GM18502 (cell line): ENCODE measurements around the gene IL17A.
"Not testable (repeated sequence)": the region's sequence is repeated elsewhere in the genome, so short reads cannot be mapped to it uniquely, and the experiment has no call there.

Source experiments
- ATAC-seq: cut with Tn5 transposase; IDR thresholded peaks from one replicate; pipeline ENCODE4 v1.9.1; 2021; ENCODE audit warnings: mild to moderate bottlenecking; ENCODE audit not compliant: unreplicated experiment, poor library complexity

The IL17A gene

DNA sequence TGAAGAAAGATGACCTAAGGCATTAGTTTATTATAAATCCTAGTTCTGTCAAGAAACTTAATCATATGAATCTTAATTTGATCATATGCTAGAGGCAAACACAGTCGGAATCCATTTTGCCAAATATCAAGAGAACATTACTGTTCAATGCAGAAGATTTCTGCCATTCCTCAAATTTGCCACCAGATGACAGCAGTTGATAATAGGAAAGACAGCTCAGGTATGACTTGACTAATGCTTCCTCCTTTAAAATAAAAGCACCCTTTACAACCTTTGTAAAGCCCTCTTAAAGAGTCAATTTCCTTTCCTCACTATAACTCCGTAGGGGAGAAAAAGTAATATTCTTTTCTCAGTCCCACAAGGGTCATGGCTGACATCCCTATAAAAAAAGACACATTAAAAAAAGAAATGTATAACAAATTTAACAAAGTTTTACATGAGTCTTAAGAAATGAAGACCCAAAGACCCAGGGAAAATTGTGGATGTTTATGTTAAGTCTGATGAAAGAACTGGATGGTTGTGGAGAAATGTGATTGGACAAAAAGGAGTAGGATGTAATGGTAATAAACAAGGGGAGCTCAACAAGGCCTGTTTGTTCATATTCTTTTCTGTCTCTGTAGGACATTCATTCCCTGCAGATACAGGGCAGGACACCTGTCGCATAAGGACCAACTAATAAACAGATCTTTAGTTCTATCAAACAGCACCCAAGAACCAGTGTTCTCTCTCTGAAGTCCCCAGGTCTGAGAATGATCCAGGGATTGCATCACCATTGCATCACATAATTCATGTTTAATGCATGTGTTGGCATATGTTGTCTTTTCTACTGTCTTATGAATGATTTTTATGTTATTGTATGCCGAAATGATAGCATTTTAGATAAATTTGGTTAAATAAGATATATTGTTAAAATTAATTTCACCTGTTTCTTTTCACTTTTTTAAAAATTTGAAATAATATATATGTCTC is 23.0 kb upstream of the IL17A start:
- ATAC-seq = peak; percentile 65

GRCh38 chr6:52164319-52165094 is 21.7 kb upstream of the IL17A start:
- ATAC-seq = no peak

DNA sequence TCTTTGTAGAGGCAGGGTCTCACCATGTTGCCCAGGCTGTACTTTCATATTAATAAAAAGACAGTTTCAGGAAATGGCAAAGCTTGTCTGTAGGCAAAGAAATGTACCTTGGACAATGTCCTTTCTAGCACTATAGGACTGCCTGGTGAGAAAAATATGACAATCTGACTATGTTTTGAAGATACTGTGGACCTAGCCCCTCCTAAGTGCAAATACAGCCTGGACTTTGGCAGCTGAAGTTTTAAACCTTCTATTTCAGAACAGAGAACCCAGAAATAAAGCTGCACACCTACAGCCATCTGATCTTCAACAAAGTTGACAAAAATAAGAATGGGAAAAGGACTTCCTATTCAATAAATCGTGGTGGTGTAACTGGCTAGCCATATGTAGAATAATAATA is 18.9 kb upstream of the IL17A start:
- no peak for ATAC-seq

- not testable (repeated sequence) for ATAC-seq
Measured at GRCh38 chr6:52168351-52168750, 17.8 kb upstream of the IL17A start.

GRCh38 chr6:52174118-52174517 is 12.1 kb upstream of the IL17A start:
- ATAC-seq = no peak

DNA sequence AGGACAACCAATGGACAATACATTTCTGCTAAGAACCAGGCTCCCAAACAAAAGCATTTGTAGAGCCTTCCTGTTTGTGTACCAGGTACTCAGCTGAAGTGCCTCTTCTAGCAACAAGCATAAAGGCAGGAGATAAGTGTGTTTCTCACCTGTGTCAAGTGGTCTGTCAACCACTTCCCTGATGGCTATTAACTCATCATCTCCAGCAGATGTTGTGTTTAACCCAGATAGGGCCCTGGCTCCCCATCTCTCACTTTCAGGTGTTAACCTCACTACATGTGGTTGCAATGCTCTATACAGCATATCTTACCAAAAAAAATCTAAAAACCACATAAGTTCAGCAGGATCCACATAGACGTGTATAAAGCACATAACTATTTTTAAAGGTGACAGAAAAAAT is 9.6 kb upstream of the IL17A start:
- ATAC-seq = peak; percentile 82

DNA sequence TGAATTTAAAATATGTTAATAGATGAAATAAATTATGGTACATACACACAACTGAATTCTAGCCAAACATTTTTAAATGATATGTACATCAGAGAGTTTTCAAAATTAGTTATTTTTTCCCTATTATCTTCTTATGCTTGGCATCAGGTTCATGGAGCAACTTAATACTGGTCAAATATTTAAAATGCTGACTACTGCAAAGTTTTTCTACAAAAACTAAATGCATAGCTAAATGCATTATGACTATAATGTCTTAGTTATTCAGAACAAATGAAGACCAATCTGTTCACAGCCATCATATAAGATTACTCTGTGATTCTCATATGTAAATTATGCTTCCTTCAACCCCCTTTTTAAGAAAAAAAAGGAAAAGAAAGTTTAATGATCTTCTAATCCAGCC is 8.2 kb upstream of the IL17A start:
- no peak for ATAC-seq

GRCh38 chr6:52180787-52181558 is 5.2 kb upstream of the IL17A start:
- ATAC-seq = peak; percentile 74

DNA sequence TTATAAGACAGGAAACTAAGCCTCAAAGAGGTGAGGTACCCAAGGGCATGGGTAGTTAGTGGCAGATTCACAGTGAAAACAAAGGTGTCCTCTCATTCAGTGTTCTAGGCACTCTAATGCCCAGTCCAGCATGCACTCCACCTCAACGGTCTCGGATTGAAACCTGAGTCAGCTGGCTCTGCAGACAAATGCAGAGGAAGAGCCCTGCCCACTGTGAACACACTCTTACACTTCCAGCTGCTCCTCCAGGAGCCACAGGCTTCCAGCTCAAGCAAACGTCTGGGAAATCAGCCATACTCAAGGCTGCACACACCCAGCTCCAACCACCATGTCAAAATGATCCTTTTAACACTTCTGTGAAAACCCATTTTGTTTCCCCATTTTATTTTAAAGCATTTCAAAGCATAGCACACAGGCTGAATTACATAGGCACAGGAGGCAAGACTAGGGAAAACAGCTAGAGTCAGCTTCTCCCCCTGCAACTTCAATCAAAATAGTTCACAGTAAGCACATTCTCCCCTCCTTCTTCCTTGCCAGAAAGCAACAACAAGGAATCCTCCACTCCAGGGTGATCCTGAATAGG is 3.0 kb upstream of the IL17A start:
- ATAC-seq = no peak

DNA sequence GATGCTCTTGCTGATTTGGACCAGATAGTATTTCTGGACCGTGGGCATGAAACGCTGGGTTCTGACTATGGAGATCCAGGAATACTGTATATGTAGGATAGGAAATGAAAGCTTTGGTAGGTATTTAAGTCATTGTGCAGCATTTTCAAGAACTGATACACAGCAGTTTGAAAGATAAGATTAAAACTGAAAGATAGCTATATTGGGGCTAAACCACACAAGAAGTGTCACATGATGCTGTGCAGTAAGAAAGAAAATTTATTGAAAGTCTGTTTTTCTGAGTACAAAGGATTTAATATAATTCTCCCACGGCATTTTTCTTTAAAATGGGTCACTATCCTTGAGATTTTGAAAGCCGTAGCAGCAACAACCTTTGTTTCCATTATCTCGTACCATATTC is 305 bp downstream of the IL17A start:
- peak; percentile 86 for ATAC-seq

DNA sequence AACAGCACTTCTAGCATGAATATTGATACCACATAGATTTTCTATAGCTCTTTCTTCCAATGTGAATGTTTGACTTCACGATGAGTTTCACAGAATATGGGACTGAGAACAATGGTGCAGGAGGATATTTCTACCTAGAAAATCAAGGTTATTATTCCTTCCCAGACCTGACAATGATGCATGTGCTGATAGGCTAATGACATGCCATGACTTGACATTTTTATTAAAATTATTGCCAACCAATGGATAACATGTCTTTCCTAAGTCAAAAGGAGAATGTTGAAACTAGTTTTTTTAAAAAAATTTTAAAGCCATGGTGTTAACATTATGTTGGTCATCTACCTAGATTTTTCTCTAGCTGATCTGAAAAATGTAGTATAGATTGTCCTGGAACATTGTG is 923 bp downstream of the IL17A start:
- ATAC-seq = no peak

GRCh38 chr6:52189974-52190373 is 3.8 kb downstream of the IL17A start:
- no peak for ATAC-seq

DNA sequence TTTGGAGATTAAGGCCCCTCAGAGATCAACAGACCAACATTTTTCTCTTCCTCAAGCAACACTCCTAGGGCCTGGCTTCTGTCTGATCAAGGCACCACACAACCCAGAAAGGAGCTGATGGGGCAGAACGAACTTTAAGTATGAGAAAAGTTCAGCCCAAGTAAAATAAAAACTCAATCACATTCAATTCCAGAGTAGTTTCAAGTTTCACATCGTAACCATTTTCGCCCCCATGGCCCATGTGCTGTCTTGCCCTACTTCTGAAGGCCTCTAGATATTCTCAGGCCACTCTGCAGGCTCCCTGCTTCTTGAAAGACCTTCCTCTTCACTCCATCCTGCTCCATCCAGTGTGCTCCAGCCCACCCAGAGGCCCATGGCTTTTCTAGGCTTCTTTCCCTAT is 4.2 kb downstream of the IL17A start:
- peak; percentile 57 for ATAC-seq

DNA sequence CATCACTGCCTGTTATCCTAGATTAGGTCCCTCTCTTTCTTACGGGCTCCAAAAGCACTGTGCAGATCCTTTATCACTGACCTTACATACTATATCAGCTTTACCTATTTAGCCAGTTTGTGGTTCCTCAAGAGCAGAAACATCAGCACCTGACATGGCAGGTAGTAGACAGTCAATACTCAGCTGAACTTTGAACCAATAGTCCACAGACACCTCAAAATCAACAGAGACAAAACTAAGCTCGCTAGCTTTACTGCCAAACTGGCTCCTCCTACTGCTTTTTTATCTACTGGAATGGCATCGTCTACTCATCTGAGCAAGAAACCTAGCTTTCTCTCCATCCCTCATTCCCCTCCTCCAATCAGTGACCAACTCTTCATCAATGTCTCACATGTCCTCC is 5.6 kb downstream of the IL17A start:
- ATAC-seq = no peak

DNA sequence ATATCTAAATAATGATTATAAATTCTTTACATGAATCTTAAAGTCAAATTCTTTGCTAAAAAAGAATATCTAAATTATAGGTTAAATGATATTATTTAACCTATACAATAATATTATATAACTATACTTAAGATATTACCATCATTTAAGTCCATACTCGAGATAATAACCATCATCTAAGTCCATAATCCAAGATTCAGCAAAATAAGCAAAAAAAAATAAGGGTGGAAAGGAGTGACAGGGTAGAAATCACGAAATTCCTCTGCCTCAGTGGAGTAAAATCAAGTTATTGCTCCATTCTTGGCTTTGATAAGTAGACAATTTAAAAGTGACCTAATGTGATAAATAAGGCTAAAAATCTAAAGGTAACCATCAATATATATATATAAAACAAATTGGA is 9.7 kb downstream of the IL17A start:
- no peak for ATAC-seq

- ATAC-seq = not testable (repeated sequence)
Measured at GRCh38 chr6:52200088-52200487, 13.9 kb downstream of the IL17A start.

DNA sequence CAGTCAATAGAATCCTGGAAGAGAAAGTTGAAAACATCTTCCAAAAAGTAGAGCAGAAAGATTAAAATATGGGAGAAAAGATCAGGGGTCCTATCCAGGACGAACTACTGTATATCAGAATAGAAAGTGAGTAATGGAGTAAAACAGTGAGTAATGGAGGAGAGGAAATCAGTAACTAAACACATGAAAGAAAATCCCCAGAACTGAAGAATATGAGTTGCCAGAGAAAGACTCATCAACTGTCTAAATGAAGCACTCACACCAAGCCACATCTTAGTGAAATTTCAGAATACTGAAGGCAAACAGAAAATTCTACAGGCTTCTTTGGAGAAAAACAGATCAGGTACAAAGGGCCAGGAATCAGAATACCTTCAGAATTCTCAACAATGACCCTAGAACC is 14.9 kb downstream of the IL17A start:
- ATAC-seq = no peak

DNA sequence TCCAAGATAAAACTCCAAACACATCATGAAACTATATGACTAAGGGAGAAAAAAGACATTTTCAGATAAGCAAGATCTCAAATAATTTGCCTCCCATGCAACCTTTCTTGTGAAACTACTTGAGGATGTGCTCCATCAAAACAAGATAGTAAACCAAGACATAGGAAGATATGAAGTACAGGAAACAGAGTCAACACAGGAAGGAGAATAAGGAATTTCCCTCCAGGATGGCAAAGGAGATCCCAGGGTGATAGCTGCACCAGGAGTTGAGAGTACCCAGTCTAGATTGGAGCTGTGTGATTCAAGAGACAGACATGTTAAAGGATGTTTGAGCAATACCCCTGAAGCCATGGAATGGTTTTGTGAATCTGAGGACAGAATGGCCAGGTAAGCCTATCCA is 15.3 kb downstream of the IL17A start:
- no peak for ATAC-seq

- ATAC-seq = no peak
Measured at GRCh38 chr6:52207066-52207465, 20.9 kb downstream of the IL17A start.

DNA sequence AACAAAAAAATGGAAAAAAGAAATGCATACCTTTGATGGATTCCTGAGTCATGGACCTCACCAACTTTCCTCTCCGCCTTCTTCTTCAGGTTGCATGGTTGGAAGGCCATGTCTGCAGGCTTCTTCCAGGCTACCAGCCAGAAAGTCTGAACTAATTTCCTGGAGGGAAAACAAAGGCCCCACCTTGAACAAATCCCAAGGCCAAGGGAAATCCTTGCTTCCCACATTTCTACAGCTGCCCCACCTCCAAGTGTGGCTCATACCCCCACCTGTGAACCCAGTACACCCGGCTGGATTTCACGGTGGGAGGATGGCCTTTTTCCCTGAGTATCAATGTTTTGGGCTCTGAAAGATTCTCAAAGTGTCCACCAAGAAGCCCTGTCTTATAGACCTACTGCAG is 22.4 kb downstream of the IL17A start:
- no peak for ATAC-seq
